GM19238 (cell line): ENCODE data around the gene PRKAR2A.
"Not testable (repeated sequence)": the region's sequence is repeated elsewhere in the genome, so short reads cannot be mapped to it uniquely, and the experiment has no call there.

Experiments
- DNase-seq: peaks from one replicate; pipeline ENCODE4 v3.0.0; 2011; ENCODE audit warnings: low spot score; ENCODE audit not compliant: insufficient read length

PRKAR2A gene

GRCh38 chr3:48837163-48837562, 10.5 kb downstream of the PRKAR2A start:
- no peak for DNase-seq

GRCh38 chr3:48835650-48836366, 11.9 kb downstream of the PRKAR2A start:
- no peak for DNase-seq

- DNase-seq: no peak
Measured at GRCh38 chr3:48832684-48833083, 15.0 kb downstream of the PRKAR2A start.

GRCh38 chr3:48830715-48831114, 17.0 kb downstream of the PRKAR2A start:
- no peak for DNase-seq

GRCh38 chr3:48829525-48829924, 18.1 kb downstream of the PRKAR2A start:
- not testable (repeated sequence) for DNase-seq

- not testable (repeated sequence) for DNase-seq
Measured at GRCh38 chr3:48827874-48828273, 19.8 kb downstream of the PRKAR2A start.

GRCh38 chr3:48826451-48826850, 21.2 kb downstream of the PRKAR2A start:
- DNase-seq: no peak

- no peak for DNase-seq
Measured at GRCh38 chr3:48820612-48821324, 26.9 kb downstream of the PRKAR2A start.

GRCh38 chr3:48819234-48820221, 28.1 kb downstream of the PRKAR2A start:
- DNase-seq: no peak

- DNase-seq: no peak
Measured at GRCh38 chr3:48811524-48811923, 36.1 kb downstream of the PRKAR2A start.

GRCh38 chr3:48804930-48805329, 42.7 kb downstream of the PRKAR2A start:
- no peak for DNase-seq

- not testable (repeated sequence) for DNase-seq
Measured at GRCh38 chr3:48800831-48801230, 46.8 kb downstream of the PRKAR2A start.

GRCh38 chr3:48798998-48799397, 48.7 kb downstream of the PRKAR2A start:
- DNase-seq: no peak

GRCh38 chr3:48797626-48798025, 50.0 kb downstream of the PRKAR2A start:
- no peak for DNase-seq

- no peak for DNase-seq
Measured at GRCh38 chr3:48795997-48796732, 51.5 kb downstream of the PRKAR2A start.

GRCh38 chr3:48793484-48793883, 54.2 kb downstream of the PRKAR2A start:
- not testable (repeated sequence) for DNase-seq

GRCh38 chr3:48789665-48790064, 58.0 kb downstream of the PRKAR2A start:
- no peak for DNase-seq

GRCh38 chr3:48788544-48789162, 59.0 kb downstream of the PRKAR2A start:
- DNase-seq: no peak

GRCh38 chr3:48784426-48785120, 63.1 kb downstream of the PRKAR2A start:
- no peak for DNase-seq

- DNase-seq: no peak
Measured at GRCh38 chr3:48783304-48783703, 64.4 kb downstream of the PRKAR2A start.
